Neural progenitor cell (in vitro differentiated cells): ENCODE measurements around the gene RIPOR1.

Experiments
- CTCF ChIP-seq: fragments of 200-600 bp; sonication (generic); IDR thresholded peaks from 2 replicates; pipeline ENCODE4 v1.5.1; 2017; ENCODE audit warnings: antibody characterized with exemption, mild to moderate bottlenecking
- EZH2 ChIP-seq: fragments of 200-600 bp; sonication (generic); IDR thresholded peaks from 2 replicates; pipeline ENCODE4 v1.6.1; 2017; ENCODE audit warnings: antibody characterized with exemption, mild to moderate bottlenecking, moderate library complexity
- EZH2phosphoT487 ChIP-seq: fragments of 200-600 bp; sonication (generic); IDR thresholded peaks from 2 replicates; pipeline ENCODE4 v1.6.1; 2017; ENCODE audit warnings: antibody characterized with exemption

- TF ChIP-seq EZH2 (no peak), EZH2phosphoT487 (no peak), CTCF (no peak)
These were observed 3.3 kb upstream of the RIPOR1 start for GRCh38 chr16:67525176-67525860.
